Gastrocnemius medialis (tissue), 4 donors: ENCODE measurements around the gene MOSMO.

Experiments
- POLR2A ChIP-seq, 2 donors: fragments of 450-650 bp; IDR thresholded peaks; one replicate each; pipeline ENCODE4 v1.6.1; 2017; ENCODE audit warnings: antibody characterized with exemption in 2 of 2, mild to moderate bottlenecking in 2 of 2, moderate library complexity in 2 of 2
- TF ChIP-seq, protein P1 (sequence below), 5 experiments: fragments of 450-650 bp in 3 of 5; fragments of 200-600 bp in 2 of 5; sonication (generic) in 2 of 5; IDR thresholded peaks in 4 of 5; conservative IDR thresholded peaks in 1 of 5; 1 replicate in 4 of 5; 2 replicates in 1 of 5; pipeline ENCODE4 v1.5.1; 2016 to 2019; ENCODE audit warnings: antibody characterized with exemption in 5 of 5, mild to moderate bottlenecking in 3 of 5, moderate library complexity in 3 of 5

DNA sequence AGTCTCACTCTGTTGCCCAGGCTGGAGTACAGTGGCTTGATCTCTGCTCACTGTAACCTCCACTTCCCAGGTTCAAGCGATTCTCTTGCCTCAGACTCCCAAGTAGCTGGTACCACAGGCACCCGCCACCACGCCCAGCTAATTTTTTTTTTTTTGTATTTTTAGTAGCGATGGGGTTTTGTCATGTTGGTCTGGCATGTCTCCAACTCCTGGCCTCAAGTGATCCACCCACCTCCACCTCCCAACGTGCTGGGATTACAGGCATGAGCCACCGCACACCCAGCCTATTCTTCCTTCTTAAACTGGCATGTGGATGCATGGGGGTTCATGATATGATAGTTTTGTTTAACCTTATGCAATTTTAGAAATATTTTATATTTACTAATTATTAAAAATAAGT, 45.1 kb downstream of the MOSMO start:
- TF ChIP-seq, protein P1, sequence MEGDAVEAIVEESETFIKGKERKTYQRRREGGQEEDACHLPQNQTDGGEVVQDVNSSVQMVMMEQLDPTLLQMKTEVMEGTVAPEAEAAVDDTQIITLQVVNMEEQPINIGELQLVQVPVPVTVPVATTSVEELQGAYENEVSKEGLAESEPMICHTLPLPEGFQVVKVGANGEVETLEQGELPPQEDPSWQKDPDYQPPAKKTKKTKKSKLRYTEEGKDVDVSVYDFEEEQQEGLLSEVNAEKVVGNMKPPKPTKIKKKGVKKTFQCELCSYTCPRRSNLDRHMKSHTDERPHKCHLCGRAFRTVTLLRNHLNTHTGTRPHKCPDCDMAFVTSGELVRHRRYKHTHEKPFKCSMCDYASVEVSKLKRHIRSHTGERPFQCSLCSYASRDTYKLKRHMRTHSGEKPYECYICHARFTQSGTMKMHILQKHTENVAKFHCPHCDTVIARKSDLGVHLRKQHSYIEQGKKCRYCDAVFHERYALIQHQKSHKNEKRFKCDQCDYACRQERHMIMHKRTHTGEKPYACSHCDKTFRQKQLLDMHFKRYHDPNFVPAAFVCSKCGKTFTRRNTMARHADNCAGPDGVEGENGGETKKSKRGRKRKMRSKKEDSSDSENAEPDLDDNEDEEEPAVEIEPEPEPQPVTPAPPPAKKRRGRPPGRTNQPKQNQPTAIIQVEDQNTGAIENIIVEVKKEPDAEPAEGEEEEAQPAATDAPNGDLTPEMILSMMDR (IDR thresholded peaks at IDR 0.05 in 4 of 5, conservative IDR thresholded peaks at IDR 0.05 in 1 of 5), result no peak
- no peak for TF ChIP-seq POLR2A (IDR thresholded peaks at IDR 0.05)
